Activated CD4-positive, alpha-beta T cell treated with anti-CD3 and anti-CD28 coated beads, Interleukin-2, amount 50 U/mL, for 1 hour (primary cell): ENCODE data around the gene DZIP1.
"Not testable (repeated sequence)": the region's sequence is repeated elsewhere in the genome, so short reads cannot be mapped to it uniquely, and the experiment has no call there.

Experiments
- DNase-seq: peaks from one replicate; pipeline ENCODE4 v3.0.0-alpha.2; 2020

The DZIP1 gene

DNA sequence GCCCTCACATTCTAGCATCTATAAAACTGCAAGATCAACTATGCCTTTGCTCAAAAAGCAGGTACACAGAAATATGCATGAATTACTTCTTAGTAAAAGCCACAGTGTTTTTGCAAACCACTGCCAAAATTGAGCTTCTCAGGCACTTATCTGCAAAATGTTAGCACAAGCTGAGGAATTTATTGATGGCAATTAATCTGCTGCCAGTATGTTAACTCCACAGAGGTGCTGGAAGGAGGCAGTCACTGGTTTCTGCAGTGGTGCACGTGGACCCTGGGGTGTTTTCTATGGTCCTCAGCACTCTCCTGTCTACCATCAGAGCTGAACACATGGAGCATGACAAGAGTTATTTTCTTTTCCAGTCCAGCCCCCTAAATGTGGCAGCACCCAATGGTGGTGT, 47.8 kb downstream of the DZIP1 start:
- DNase-seq = no peak

DNA sequence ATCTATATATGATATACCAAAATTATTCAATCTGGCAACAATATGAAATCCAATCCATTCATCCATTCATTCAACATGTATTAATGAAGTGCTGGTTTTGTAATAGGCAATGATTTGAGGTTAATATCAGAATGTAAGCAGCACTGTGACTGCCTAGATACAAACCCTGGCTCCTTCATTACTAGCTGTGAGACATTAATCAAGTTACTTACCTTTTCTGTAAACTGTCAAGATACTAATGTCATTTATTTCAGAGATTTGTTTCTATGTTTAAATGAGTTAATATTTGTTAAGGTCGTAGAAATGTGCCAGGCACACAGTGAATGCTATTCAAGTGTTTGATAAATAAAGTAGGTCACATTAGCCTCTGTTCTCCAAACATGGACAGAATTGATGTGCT, 51.0 kb downstream of the DZIP1 start:
- DNase-seq = no peak

DNA sequence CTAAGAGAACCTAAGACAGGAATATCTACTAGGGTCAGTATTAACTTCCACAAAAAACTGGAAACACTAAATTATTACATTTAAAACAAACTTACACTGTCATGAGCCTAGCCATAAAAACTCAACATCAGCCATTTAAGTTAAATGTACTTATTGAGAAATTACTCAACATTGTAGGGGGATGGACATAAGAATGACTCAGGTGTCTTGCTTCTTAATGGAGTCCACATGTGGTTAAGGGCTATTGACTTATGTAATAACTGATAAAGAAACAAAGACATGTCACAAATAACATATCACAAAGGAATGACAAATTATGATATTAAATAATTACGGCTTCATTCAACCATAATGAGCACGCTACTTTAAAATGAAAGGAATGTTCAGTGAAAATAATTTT, 55.8 kb downstream of the DZIP1 start:
- DNase-seq = no peak

DNA sequence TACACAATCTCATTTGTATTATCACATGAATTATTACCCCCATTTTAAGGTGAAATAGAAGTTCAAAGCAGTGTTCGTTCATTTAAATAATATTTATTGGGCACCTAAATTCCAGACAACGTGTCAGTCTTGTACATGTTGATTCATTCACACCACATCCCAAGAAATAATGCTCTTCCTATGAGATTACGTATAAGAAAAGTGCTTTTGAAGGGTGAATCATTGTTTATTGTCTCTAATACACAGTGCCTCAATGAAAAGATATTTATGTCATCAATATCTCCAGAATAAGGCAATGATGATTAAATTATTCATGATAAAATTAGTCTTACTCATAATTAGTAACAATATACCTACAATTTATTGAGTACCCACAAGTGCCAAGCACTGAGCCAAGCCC, 56.4 kb downstream of the DZIP1 start:
- no peak for DNase-seq

DNA sequence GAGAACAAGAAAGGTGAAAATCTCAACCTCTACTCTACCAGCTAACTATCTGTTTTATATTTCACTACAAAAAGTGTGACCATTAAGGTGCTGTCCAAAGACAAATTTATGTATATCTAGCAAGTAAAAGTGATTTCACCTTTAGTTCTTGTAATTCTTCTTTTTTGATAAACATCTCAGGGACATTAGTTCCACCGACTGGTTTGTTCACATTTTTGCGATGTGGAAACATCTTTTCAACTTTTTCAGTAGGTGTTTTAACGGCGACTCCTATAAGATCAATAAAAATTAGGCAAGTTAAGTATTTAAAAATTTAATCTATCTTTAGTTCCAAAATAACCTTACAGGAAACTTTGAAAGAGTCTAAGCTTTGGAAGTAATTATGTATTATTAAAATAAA, 58.6 kb downstream of the DZIP1 start:
- no peak for DNase-seq

DNA sequence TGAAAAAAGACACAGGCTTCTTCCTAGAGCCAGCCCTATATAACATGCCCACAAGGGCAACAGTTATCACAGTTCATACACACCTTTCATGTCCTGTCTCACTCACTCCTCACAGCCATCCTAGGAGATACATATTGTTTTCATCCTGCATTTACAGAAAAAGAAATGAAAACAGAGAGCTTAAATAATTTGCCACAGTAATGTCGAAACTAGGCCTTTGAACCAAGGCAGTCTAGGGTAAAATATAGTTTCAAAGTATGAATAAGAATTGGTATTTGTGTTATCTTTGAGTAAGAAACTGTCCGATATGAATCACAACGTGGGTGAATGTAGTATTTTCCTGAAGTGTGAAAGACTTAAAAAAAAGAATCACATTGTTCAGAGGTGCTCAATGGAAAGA, 65.2 kb downstream of the DZIP1 start:
- no peak for DNase-seq

DNA sequence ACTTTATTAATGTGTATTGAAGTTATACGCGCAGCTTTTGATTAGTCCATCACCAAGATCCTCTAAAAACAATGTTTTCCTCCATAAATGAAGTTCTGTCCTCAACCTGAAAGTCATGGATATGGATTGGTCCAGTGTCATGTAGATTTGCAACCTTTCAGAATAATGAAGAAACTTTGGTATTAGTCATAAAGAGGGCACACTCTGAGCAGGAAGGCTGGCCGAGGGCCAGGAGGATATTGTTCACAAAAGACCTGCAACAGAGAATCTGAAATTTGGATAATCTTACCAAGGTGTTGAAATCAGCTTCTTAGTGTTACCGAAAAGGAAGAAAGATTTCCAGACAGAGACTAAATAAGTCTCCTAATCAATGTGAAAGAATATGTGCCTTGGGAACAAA, 71.3 kb downstream of the DZIP1 start:
- no peak for DNase-seq

DNA sequence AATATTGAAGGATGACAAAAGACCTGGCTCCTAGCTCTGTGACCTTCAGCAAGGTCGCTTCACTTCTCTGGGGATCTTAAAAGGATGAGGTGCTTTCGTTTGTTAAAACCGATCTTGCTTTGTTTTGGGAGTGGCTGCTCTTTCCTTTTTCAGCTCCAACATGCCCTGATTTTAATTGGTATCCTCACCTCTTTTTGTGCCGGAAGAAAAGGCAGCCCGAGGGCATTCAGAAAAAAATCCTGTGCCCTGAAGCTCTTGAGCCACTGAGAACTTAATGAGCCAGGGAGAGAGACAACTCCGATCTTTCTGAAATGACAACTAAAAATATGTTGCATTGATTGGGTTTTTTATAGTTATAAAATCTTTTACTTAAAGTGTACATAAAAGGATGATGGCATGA, 72.6 kb downstream of the DZIP1 start:
- DNase-seq = no peak

DNA sequence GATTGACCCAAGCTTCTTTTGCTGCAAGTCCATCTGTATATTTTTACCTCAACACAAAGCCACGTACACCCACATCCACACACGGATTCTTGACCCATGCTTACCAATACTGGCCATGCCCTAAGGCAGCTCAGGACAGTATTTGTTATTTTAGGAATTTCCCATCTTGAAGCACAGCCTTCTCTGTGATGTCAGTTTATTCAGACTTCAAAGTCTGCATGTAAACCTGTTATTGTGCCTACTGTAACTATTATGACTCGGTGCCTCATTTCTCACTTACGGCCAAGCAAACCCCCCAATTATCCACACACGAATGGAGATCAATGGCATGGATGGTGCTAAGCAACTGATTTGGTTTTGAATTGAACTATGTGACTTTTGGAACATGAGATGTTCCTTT, 74.5 kb downstream of the DZIP1 start:
- no peak for DNase-seq

DNA sequence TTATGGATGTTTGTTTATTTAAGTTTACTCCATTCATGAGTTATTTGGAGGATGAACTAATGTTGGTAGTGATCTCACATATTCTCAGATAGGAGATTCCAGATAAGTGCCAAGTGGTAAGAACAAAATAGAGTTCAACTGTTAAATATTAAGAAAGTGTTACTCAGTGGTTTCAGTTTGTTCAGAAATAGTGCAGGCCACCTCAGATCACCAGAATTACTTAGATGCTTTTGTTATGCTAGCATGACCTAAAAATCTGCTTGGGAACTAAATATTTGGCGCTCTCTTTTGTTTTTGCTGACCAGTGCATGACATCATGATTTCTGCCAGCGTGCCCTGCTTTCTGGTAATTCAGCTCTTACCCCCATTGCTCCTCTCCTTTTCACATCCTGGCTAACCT, 76.4 kb downstream of the DZIP1 start:
- DNase-seq = no peak

DNA sequence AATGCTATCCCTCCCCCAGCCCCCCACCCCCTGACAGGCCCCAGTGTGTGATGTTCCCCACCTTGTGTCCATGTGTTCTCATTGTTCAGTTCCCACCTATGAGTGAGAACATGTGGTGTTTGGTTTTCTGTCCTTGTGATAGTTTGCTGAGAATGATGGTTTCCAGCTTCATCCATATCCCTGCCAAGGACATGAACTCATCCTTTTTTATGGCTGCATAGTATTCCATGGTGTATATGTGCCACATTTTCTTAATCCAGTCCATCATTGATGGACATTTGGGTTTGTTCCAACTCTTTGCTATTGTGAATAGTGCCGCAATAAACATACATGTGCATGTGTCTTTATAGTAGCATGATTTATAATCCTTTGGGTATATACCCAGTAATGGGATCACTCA, 78.7 kb downstream of the DZIP1 start:
- DNase-seq = not testable (repeated sequence)

DNA sequence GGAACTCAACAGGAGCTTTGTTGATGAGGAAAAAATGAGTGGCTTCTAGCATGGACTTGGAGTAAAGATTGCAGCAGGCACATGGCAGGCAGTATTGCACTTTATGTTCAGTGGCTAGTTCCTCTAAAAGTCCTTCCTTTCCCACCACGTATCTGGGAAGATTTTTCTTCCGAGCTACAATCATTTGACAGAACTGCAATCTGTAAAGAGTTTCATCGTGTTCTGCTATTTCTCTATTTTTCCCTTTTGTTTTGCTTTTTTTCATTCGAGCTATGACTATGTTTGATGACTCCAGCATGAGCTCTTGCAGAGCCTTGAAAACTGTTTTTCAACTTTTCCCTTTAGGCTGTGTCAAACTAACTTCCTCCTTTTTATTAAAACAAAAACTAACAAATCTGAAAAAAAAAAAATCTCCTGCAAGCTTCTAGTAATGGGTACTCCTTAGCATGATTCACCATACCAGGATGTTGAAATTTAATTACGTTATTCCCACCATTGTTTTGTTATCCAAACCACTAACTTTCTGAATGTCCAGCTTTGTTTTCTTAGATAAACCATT, 79.7 kb downstream of the DZIP1 start:
- no peak for DNase-seq

DNA sequence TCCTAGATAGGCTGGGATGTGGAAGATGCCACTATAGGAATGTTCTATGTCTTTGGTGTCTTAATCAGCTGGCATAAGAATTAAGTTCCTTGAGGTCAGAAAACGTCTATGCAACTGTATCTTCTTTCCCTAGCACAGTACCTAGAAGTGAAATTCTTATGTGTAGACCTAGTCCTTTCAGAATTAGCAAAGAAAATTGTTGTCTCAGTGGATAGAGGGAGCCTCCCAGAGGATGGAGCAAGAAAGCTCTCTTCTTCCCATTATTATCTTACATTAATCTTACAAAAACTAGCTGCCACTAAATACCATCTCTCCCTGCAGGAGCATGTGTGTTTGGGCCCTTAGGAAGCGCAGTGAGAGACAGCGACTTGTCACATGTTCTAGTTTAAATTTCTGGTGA, 80.4 kb downstream of the DZIP1 start:
- DNase-seq = no peak

DNA sequence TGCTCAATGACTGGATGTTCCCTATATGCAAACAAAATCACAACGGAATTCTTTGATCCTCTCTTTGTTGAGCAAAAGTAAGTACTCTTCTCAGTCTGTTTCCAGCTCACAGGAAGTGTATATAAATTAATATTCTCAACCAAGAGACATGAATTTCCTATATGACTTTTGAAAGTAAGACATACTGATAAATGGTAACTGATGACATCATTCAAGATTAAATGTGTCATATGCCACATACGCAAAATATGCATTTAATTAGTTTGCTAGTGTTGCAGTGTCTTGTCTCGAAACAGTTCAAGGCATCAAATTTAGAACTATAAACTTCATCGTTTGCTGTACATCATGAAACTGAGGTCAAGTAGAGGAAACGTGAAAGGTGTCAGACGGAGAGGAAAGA, 84.1 kb downstream of the DZIP1 start:
- DNase-seq = no peak

DNA sequence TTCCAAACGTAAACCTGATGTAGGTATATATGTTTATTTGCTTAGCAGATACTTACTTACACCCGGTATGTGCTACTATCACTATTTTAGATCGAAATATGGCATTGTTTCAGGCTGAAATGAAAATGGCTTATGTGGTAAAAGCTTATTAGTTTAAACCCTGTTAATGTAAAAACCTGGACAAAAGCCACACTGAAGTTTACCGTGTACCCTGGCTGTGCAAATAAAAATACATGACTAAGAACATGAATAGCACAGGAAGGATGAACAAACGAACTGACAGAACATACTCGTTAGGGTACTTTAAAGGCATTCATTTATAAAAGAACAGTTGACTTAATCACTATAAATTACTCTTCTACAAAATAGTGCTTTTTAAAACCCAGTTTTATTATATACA, 85.4 kb downstream of the DZIP1 start:
- no peak for DNase-seq

DNA sequence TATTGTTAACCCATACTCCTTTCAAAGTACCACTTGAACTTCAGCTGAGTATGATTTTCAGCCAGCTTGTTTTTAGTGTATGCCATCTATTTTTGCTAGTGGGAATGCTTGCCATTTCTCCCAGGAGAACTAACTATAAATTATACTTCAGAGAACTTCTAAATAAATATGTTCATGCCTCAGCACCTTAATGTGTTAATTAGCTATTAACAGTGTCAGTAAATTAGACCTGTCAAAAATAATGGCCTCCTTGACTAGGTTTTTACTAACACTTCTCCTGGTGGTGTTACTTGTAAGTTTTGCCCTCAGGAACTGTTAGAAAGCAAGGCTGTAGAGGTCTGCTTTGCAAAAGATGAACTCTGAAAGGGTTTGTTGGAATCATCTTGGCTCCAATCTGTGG, 87.5 kb downstream of the DZIP1 start:
- DNase-seq = no peak

DNA sequence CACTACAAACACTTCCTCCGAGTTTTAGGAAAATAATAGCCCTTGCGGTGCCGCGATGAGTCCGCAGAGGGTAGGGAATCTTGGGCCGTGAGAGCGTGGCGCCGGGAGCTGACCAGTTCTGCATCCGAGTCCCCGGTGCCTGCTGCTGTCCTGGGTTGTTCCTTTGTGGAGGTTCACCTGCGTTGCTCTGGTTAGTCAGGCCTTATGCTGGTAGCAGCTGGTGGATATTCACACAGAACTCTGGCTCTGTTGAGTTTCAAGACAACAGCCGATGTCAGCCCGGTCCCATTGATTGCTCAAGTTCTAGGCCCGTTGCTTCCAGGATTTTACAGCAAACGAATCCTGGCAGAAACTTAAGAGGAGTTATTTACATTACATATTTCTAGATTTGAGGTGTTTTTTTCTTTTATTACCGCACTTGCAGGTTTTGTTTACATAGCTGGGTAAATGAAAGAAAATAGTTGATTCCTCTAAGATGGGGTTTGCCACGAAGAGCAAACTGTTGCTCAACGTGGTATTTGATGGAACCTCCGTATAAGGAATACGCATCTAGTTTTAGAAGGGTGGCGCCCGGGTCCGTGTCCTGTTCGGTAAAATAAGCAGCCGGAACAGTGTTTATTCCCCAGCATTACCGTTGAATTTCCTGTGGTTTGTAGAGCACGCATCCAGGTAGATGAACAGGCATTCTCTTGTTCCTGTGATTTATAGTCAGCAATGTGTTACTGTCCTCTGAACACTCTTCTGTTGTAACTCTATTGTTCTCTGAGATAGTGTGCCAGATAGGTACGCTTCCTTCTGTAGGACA, 90.7 kb downstream of the DZIP1 start:
- no peak for DNase-seq

DNA sequence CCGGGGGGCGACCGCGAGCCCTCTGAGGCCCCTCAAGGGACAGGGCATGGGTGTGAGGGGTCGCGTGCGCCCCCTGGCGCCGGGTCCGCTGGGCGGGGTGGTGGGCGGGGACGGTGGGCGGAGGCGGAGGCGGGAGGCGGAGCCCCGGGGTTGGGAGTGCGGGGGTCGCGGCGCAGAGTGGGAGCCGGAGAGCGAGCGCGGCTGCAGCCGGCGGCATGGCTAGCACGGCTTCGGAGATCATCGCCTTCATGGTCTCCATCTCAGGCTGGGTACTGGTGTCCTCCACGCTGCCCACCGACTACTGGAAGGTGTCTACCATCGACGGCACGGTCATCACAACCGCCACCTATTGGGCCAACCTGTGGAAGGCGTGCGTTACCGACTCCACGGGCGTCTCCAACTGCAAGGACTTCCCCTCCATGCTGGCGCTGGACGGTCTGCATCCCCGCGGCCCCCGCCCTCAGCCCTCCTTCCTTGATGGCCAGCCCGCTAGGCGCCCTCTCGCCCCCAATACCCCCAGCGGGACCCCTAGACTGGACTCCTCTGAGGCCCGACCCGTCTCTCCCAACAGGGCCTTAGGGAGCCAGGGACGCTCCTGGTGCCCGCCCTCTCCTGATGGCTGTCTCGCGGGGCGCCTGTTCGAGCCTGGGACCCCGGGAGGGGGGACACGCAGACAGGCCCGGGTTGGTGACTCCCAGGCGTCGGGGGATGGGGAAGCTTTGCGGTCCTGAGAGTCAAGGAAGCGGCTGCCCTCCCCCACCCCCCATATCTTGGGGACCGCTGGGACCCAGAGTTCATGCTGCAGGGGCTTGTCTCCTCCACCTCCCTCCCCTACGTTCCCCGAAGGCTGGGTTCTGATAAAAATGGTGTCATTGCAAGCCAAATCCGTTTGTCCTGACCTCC, 91.7 kb downstream of the DZIP1 start, which contains the start of gene CLDN10:
CLDN10 (plus strand) TSS at position 182 of the 903 bp plus-strand sequence; CDS start at position 216, 34 bp downstream.
- DNase-seq = no peak

DNA sequence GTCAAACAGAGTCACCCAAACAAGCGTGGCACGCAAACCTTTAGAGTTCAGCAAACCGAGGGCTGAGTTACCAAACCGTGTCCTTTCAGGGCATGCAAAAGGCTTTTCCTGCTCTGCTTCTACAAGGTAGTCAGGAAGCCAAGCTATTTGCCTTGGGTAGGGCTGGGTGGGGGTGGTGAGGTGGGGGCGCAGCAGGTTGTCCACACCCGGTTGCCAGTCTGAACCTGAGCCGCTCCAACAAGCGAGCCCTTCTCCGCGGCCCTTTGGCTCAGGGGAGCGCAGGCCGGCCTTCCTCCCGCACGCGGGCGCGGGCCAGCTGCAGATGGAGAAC, 92.3 kb downstream of the DZIP1 start:
- no peak for DNase-seq

DNA sequence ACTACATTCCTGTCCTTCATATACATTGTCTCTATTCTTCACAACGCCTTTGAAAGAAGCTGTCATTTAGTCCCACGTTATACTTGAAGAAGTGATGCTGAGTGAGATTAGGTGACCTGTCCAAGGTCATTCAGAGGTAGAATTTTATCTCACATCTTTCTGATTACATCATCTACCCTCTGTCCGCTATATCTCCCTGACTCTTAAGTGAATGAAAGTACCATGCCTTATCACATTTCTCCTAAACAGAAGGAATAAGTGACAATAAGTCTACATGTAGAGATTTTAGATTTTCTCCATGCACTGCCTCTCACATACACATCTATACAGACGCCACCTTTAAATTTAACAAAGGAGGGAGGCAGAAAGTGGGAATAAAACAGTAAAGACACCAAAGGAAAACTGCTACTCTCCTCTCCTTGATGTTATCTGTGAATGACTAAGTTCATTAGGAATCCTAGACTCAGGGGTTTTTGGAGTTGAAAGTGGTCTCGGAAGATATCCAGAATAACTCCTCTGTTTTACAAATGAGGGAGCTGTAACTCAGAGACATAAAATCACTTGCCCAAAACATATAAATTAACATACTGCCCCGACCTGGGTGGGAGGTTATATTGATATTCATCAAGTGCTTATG, 96.9 kb downstream of the DZIP1 start:
- DNase-seq = no peak

DNA sequence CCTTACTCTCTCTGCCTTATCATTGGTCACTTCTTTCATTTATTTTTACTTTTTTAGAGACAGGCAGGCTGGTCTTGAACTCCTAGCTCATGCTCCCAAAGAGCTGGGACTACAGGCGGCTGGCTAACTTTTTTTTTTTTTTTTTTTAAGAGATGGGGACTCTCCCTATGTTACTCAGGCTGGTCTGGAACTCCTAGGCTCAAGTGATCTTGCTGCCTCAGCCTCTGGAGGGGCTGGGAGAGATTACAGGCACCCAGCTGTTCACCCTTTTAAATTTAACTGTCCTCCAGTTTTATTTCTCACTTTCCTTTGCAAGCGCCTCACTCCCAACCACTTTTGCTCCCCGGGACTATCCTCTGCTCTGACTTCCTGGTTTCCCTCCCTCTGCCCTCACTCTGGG, 97.6 kb downstream of the DZIP1 start:
- no peak for DNase-seq

DNA sequence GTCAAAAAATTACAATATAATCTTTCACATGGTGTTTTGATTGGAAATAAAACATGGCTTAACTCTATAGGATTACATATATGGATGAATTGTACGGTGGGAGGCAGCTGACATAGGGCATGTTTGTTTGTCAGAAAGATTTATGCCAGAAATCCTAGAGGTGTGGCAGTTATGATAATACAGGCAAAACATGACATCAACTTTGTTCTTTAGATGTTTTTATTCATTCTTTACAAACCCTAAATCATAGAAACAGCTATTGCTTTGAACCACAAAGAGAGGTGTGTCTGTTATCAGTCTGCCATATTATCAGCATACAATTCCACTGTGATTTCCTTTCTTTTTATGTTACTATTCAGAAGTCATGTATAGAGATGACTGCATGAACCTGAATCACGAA, 100.2 kb downstream of the DZIP1 start:
- DNase-seq = no peak

DNA sequence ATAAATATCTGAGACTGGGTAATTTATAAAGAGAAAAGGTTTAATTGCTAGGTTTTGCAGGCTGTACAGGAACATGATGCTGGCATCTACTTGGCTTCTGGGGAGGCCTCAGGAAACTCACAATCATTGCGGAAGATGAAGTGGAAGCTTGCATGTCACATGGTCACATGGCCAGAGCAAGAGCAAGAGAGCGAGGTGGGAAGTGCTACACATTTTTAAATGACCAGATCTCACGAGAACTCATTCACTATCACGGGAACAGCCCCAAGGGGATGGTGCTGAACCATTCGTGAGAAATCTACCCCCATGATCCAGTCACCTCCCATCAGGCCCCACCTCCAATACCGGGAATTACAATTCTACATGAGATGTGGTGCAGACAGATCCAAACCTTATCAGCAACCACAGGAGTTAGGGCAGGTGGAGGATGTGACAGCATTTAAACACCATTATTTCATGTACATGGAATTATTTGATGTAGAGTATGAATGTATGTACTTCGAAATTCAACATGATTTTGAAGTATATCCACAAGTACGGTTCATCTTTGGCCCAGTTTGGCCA, 102.5 kb downstream of the DZIP1 start:
- no peak for DNase-seq
